GM21447 (cell line): ENCODE results near the gene TPRG1L.

Experiments used
- ATAC-seq: cut with Tn5 transposase; IDR thresholded peaks from one replicate; pipeline ENCODE4 v1.9.1; 2021; ENCODE audit not compliant: unreplicated experiment

The TPRG1L gene

DNA sequence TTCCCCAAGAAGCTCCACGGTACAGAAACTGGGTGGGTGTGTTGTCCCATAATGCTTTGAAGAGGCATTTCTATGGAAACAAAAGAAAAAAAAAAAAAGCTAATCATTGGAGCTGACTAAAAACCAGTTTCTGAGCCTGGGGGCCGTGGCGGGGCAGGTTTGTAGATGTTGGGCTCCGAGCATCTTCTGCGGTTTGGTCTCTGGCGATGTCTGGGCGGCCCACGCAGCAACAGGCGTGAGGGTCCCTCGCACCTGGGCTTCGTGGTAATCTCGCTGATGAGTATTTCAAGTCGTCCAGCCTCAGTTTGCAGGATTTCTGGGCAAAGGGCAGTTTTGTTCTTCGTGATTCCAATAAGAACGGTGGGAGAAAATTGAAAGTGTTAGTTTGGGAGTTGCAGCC lies 34.3 kb downstream of the TPRG1L start:
- ATAC-seq = no peak

DNA sequence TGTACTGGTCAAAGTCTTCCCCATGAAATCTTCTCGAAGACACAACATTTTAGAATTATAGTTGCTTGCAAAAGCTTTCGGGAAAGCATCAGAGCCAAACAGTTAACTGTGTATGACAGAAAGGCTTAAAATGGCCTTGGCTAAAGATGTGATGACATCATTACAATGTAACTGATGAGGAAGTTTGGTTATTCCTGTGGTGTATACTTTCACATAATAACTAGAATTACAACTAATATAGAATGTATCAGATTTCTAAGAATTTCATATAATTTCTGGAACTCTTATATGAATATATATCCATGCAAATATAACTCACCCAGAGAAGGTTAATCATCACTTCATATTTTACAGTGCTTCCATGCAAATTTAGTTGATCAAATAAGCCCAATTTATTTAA lies 35.9 kb downstream of the TPRG1L start:
- no peak for ATAC-seq

DNA sequence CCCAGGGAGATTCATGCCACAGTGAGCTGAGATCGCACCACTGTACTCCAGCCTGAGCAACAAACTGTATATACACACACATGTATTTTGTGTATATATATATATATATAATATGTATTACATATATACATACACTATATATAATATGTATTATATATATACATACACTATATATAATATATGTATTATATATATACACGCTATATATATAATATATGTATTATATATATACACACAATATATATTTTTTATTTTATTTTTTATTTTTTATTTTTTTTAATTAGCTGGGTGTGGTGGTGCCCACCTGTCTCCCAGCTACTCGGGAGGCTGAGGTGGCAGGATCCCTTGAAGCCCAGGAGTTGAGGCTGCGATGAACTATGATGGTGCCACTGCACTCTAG lies 36.8 kb downstream of the TPRG1L start:
- ATAC-seq = no peak

DNA sequence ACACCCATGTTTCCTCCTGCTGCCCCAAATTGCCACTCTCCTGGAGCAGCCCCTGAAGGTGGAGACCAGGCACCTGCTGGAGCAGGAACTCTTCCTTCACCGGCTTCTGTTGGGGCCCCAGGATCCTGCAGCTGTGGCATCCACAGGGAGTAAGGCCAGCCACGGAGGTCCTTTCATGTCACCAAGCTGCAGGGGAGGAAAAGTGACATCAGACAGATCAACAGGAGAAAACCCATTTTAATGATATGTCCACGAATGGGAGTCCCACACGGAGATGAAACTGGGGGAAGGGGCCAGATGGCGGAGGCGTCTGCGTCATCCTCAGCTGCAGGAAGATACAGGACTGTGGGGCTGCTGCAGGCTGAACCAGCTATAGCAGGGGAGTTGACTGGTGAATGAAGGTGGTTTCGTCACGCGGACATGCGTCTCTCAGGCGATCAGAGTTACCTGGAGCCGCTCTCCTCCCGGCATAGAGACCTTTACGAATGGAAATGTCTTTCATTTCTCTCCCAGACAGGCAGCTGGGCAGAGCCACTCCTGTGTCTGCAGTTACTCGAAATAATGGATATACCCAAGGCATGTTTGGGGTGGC lies 37.4 kb downstream of the TPRG1L start:
- no peak for ATAC-seq

DNA sequence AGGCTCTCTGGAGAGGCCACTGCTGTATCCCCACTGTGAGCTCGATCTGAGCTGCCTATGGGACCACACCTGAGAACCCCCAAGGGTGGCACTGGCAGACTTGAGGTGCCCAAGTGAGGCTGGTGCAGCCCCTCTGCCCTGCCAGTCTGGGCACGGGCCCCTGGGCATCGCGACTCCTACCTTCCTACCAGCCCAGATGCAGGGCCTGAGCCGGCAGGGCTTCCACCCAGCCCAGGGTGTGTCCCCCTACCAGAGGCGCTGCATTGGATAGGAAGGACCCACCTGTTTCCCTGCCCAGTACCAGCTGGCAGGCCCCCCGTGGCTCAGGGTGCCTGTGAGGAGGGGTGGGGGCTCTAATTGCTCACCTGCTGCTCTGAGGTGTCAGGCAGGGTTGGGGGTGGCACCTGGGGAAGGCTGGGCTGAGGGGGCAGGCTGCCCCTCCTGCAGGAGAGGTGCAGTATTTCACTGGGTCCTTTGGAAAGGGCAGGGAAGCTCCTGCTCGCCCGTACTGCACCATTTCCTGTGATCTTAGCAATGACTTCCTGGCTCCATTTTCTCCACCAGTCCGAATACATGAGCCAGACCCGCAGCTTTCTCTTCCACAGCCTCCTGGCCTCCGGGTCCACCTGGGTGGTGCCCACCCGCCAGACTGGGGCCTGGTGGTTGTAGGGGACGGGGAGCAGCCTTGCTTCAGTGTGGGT lies 39.3 kb downstream of the TPRG1L start:
- ATAC-seq = no peak

DNA sequence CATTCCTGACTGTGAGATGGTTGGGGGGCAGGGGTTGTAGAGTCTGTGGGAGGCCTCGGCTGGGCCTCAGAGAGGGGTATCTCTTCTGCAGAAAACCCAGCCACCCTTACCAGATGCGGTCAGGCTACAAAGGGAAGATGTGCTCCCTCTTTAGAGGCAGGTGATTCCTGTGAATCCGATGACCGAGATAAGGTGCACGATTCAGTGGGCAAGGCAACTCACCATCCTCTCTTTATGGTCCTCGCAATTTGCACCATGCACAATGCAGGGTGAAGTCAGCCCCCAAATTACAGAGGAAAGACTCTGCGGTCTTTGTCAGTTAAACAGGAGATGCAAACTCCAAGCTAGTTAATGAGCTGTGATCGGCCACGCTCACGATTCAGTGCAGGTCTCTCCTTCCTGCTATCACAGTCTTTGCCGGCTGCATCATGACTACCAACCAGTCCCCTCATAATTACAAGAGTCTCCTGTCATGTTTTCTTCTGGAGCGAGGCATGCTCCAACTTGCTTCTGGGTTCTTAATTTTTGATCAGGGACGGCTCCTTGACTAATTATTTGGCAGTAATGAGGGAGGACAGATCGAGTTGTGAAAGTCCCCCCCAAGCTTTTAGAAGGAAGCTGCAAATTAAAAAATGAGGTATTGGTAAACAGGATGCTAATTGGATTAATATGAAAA lies 40.0 kb downstream of the TPRG1L start:
- ATAC-seq = no peak

DNA sequence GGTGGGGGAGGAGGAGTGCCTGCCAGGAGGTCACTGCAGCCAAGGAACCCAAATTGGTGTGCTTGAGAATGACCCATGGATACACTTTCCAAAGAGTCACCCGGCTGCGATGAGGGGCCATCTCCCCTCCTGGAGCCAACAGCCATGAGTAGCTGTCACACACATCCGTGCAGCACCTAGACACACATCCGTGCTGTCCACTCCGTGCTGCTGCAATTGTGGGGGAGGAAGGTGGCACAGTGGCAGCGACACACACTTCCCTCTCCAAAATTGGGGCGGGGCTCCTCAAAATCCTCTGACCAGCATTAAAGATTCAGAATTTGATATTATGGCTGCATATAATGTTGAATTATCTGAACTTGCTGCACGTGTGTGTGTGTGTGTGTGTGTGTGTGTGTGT lies 43.3 kb downstream of the TPRG1L start:
- ATAC-seq = no peak

DNA sequence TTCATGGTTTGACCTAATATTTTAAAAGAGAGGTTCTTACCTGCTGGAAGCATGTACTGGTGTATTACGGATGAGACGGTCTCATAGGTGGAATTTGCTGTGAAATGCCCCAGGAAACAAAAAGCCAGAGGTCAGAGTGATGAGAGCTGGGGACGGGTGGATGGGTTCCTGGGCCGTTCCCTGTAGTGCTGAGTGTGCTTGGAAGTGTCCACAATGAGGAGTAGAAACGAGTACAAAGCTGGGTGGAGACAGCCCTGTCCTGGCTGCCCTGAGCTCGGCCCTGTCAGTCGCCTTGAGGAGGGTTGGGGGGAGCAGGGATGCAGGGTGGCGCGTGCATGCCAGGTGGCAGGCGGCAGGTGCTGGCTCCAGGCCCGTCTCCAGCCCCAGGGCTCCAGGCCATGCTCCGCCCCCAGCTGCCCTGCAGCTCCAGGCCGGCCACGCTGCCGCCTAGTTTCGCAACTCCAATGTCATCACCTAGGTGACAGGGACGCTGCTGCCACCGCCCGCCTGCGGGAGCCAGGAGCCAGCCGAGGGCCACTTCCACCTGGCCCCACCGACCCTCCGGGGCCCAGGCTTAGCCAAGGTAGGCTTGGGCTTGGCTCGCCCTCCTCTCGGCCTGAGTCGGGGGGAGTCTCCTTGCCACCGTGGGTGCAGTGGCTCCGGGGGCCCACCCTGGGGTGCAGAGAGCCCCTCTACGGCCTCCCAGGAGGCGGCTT lies 43.9 kb downstream of the TPRG1L start:
- no peak for ATAC-seq

DNA sequence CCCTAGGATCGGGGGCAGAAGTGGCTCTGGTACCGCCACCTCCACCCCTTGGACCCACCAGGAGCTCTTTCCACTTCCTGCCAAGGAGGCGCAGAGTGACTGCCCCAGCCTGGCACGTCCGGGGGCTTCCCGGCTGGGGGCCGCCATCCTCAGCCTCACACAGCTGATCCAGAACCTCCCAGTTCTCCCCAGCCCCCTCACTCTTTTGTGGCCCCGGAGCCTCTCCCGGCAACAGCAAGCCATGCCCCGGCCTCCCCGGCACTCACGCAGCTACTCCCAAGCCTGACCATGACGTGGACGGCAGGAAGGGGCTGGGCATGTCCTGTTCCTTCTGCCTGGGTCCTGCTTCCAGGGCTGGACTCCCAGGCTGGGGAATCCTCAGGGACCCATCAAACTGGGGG lies 44.6 kb downstream of the TPRG1L start:
- ATAC-seq = no peak

DNA sequence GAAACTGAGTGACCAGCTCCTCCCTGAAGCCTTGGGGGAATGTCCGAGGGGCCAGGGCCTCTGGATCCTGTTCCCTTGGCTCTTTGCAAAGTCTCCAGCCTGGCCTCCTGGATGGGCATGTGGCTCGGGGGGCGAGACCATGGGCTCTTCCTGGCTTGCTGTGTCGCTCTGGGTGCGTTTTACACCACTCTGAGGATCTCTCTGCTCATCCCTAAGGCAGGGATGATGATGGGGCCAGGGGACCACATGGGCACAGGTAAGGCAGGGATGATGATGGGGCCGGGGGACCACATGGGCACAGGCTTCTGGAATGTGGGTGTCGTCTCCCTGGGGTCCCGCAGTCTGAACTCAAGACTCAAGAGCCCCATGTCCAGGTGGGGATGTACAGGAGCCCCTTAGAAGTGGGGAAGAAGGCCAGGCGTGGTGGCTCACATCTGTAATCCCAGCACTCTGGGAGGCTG lies 45.2 kb downstream of the TPRG1L start:
- ATAC-seq = no peak

DNA sequence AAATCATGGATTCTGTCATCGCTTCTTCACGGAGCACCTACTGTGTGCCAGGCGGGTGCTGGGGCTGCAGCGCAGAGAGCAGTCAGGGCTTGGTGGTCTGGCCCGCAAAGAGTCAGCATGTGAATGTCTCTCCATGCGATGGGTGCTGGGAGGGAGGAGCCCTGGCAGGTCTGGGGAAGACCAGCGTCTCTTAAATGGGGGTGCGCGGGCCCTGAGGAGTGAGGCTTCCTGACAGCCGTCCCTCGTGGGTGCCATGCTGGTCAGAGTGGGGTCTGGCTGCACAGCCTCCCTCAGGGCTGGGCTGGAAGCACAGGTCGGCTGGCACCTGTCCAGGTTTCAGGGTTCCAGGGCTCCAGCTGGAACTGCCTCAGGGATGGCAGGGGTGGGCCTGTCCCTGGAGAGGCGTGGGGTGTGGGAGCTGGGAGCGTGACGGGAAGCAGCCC lies 46.0 kb downstream of the TPRG1L start:
- ATAC-seq = no peak

DNA sequence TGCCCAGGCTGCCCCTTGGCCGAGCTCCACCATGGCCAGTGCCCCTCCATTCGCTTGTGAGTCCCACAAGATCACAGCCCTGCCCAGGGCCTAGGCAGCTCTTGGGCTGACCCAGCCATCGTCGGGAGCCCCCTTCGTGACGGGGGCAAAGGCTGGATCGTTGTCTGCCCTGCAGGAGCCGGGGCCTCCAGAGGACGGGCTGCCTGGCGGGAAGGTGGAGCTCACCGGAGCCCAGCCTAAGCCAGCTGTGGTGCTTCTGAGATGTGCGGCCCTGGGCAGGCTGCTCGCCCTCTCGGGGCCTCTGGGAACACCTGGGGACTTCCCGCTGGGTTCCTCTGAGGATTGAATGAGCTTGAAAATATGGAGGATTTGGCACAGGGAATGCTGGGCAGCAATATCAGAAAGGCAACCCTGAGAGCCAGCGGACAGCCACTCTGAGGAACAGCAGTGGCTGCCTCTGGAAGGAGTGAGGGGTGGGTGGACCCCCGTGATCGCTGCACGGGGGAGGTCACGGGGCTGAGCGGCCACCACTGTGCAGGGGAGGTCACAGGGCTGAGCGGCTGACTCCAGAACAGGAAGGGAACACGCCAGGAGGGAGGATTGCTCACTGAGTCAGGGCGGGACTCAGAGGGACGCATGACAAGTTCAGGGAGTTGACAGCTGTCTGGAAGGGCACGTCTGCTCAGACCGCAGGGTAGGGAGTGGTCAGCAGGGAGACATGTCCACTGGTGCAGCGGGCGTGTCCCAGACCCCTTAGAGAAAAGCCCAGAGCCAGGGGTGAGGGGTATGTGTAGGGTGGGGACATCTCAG lies 46.8 kb downstream of the TPRG1L start:
- ATAC-seq = no peak

DNA sequence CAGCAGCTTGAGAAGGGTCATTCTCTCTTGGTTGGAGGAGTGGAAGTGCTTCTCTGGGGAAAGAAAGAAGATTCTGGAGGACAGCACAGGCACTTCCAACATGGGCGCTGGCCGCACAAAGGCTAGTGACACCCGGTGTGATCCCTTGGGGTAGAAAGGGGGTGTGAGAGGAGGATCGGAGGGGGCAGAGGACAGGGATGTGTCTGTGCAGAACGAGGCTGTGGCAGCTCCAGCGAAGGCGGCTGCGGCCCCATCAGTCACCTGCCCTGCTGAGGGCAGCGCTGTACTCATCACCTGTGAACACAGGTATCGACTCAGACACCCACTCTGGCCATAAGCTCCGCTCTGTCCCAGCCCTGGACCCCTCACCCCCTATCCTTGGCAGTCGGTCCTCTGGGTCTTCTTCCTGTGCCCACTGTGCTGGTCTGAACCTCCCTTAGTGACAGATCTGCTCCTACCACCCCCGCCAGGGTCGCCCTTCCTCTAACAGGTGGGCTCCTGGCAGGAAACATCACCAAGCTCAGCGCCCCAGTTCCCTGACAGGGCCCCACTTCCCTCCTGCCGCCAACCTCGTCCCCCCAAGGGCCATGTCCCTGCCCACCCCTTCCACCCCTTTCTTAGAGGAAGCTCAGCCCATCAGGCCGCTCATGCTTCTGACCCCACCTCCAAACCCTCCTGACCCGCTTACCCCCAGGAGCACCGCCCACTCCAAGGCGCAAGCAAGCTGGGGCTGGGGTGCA lies 47.6 kb downstream of the TPRG1L start:
- no peak for ATAC-seq

DNA sequence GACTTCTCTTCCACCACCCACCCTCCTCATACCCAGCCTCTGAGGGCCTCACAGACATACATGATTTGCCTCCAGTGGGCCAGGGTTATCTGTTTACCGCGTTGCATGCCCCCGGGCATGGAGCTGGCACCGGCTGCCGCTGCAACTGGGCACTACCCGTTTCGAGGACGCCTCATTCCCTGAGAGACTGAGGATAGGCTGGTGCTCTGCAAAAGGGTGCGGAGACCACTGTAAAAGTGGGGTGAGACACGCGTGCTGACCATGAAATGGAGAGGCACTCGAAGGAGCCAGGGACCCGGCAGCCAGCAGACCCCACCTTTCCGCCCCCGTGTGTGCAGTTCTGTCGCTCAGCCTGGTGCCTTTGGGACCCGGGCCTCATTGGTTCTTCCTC lies 48.2 kb downstream of the TPRG1L start:
- ATAC-seq = no peak

DNA sequence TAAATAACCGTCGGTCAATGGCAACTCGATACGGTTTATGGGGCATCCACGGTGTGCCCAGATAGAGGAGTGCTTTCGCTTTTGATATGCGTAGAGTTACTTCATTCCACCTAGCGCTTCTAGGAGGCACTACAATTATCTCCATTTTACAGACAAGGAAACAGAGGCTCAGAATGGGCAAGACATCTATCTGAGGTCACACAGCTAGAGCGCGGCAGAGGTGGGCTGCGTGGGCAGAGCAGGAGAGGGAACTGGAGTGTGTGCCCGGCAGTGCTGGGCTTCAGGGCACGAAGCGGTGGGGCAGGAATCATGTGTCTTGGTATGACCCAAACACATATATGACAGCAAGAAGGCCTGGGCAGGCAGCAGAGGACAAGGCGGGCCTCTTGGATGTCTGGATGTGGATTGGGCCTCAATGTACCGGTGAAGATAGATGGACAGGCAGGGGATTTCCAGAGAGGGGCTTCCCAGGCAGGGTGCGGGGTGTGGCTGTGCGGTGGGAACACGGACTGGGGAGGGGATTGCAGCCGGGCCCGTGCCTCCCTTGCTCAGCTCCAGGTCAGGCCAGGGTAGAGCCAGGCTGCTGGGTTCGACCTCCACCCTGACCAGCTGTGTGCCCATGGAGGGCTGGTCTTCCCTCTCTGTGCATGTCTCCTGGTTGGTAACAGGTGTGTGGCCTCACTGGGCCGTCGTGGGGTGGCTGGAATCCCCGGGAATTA lies 48.7 kb downstream of the TPRG1L start:
- ATAC-seq = no peak

DNA sequence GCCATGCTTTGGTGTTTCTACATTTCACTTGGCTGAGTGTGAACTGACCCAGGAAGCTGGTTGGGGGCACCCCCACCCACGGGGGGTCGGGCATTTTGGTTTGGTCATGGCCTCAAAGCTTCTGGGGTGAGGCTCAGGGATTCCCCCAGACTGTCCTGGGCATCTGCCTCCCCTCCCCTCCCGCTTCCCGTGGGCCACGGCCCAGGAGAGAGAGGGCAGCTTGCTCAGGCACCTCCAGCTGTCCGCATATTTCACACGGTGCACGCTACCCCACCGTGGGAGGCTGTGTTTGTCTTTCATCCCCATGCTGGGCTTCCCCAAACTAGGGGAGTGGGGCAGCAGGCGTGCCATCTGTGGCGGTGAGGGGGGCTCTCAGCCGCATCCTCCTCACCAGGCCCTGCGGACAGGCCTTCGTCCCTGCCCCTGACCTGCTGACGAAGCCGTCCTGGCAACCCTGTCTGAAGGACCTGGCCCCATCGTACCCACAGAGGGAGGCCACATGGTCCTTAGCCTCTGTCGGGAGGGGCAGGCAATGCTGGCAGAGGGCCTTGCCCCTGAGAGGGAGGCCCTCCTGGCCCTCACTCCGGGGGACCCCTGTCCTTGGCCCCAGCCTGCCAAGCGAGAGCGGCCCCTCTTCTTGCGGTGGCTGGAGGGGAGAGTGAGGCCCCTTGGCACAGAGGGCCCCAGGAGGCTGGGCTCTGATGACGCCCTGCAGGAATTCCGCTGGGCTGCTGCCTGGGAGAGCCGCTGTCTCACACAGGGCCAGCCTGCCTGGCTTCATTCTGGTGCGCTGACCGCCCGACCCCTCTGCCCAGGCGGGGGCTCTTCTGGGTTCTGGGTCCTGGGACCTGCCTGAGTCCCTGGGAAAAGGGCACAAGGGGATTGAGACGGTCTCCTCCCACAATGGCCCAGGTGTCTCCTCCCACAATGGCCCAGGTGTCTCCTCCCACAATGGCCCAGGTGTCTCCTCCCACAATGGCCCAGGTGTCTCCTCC lies 49.6 kb downstream of the TPRG1L start:
- ATAC-seq = no peak

DNA sequence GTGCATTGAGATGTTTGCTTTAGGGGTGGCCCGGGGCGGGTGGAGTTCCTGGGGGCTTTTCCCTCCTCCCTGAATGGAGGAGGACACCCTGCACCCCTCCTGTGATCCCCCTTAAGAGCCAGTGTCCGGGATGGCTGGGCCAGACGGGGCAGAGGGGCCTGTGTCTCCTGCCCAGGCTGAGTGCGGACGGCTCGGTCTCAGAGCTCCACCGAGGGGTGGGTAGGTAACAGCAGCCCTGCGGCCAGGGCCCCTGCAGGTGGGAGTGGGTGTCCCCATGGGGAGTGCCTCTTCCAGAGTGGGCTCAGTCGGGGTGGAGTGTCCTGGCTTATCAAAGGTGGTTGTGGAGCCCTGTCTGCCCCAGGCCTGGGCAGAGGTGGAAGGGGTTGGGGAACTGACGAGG lies 50.6 kb downstream of the TPRG1L start:
- ATAC-seq = no peak
